Activated naive CD4-positive, alpha-beta T cell treated with anti-CD3 and anti-CD28 coated beads, Interleukin-2, amount 50 U/mL, for 24 hours (primary cell): Measurements from ENCODE around the gene SNX5.
"Not testable (repeated sequence)": the region's sequence is repeated elsewhere in the genome, so short reads cannot be mapped to it uniquely, and the experiment has no call there.

Experiments
- H3K27ac Mint-ChIP-seq: one replicate; pipeline ENCODE4 v1.8.0; 2021; ENCODE audit warnings: mild to moderate bottlenecking, mixed read lengths
- H3K27me3 Mint-ChIP-seq: one replicate; pipeline ENCODE4 v1.8.0; 2021; ENCODE audit warnings: mixed read lengths
- H3K36me3 Mint-ChIP-seq: one replicate; pipeline ENCODE4 v1.8.0; 2021; ENCODE audit warnings: mixed read lengths
- H3K4me1 Mint-ChIP-seq: one replicate; pipeline ENCODE4 v1.8.0; 2021; ENCODE audit warnings: mixed read lengths
- H3K4me3 Mint-ChIP-seq: one replicate; pipeline ENCODE4 v1.8.0; 2021; ENCODE audit warnings: mild to moderate bottlenecking, mixed read lengths
- H3K9me3 Mint-ChIP-seq: one replicate; pipeline ENCODE4 v1.8.0; 2021; ENCODE audit warnings: mixed read lengths

Gene SNX5

GRCh38 chr20:17969278-17969883 lies 787 bp upstream of the SNX5 start:
- Mint-ChIP-seq H3K4me1 (peaks cover 60% of the 10 kb centered on the region), H3K9me3 (no peaks in the 10 kb centered on the region), H3K27ac (peak overlapping the region; percentile 97), H3K27me3 (no peaks in the 10 kb centered on the region), H3K36me3 (peaks cover 27% of the 10 kb centered on the region), H3K4me3 (peak overlapping the region; percentile 93)

DNA sequence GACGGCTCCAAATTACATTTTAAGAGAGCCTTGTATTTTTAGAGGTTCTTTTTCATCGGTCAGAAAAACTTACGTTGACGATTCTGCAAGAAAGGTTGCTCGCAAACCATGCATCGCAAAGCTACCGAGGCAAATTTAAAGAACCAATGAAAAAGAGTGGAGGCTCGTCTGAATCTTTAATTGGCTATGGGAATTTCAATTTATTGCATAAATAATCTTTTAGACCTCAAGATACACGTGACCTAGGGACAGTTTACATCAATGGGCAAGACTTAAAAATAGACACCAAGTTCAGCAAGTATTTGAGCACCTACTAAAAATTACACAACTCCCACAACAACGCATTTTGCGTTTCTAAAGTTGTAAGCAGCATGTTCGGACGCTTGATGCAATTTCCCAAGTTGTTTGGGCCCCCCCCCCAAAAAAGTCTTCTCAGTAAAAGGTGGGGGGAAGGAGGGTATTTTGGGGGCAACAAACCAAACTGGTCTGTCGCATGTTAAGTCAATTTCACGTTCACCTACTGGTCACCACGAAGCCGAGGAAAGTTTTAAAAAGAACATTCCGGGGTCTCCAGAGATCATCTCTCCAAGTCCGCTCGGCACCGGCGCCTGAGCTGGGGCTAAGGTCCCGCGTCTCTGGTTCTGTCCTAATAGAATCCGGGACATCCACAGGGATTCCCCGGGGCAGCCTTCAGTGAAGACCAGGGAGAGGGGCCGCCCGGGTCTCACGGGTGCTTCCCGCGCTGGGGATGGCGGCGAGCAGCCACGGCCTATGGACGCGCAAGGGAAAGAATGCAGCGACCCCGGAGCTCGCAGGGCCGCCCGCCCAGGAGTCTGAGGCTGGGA lies 851 bp downstream of the SNX5 start:
- peaks cover 62% of the 10 kb centered on the region for H3K4me1 Mint-ChIP-seq

DNA sequence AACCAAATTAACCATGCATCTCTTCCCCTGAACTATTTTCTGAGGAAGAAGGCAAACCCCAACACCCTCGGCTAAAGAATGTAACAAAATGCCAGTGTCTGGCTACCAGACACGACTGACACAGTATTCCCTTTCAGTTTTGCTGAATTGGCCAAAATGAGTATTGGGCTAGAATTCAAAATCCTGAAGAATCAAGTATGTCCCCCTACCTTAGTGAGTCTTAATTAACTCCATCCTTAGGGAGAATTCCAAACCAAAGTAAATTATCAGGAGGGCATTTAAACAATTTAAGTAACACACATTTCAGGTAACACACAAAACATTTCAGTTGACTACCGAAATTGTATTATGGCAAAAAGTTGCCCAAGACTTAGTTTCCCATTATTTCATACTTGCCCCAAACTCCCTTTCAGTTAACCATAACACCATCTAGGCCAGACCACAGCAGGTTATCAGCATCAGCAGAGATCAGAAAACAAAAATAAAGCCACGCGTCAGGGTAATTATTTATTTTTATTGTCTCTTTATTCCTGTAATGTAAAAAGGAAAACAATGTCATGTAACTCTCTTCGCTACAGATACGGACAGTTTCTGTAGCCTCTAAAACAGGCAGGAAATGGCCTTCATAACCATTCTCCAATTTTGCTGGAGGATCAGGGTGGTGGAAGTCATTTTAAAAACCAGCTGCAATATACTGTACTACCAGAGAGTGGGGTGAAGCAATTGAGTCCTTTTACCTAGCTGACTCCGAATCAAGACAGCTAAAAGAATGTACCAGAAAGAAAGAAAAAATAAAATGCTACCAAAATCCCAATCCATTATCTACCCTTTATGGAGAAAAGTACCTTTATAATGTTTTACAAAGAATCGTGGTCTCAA lies 1.9 kb downstream of the SNX5 start:
- Mint-ChIP-seq H3K27ac (peak overlapping the region; percentile 94), H3K9me3 (no peaks in the 10 kb centered on the region), H3K4me1 (peaks cover 60% of the 10 kb centered on the region), H3K27me3 (no peaks in the 10 kb centered on the region), H3K4me3 (peak overlapping the region; percentile 93), H3K36me3 (peaks cover 33% of the 10 kb centered on the region)

More for the DNA sequence above, 851 bp downstream of the SNX5 start:
- Mint-ChIP-seq H3K4me3 (peak overlapping the region; percentile 93), H3K9me3 (no peaks in the 10 kb centered on the region), H3K27me3 (no peaks in the 10 kb centered on the region), H3K36me3 (peaks cover 34% of the 10 kb centered on the region), H3K27ac (peak overlapping the region; percentile 94)

GRCh38 chr20:17965042-17965697 lies 3.4 kb downstream of the SNX5 start:
- peak overlapping the region; percentile 89 for H3K27ac Mint-ChIP-seq
- H3K9me3 Mint-ChIP-seq = no peaks in the 10 kb centered on the region
- H3K4me1 Mint-ChIP-seq = peaks cover 58% of the 10 kb centered on the region
- peak overlapping the region; percentile 93 for H3K4me3 Mint-ChIP-seq
- H3K36me3 Mint-ChIP-seq = peaks cover 36% of the 10 kb centered on the region
- no peaks in the 10 kb centered on the region for H3K27me3 Mint-ChIP-seq

GRCh38 chr20:17964632-17965031 lies 4.0 kb downstream of the SNX5 start:
- peak overlapping the region; percentile 89 for H3K27ac Mint-ChIP-seq
- H3K36me3 Mint-ChIP-seq = peaks cover 36% of the 10 kb centered on the region

GRCh38 chr20:17964073-17964472 lies 4.5 kb downstream of the SNX5 start:
- Mint-ChIP-seq H3K4me1 (peaks cover 63% of the 10 kb centered on the region), H3K27ac (no peak overlapping the region), H3K9me3 (no peaks in the 10 kb centered on the region), H3K36me3 (peaks cover 39% of the 10 kb centered on the region), H3K27me3 (no peaks in the 10 kb centered on the region), H3K4me3 (peak overlapping the region; percentile 93)

More at GRCh38 chr20:17964632-17965031, 4.0 kb downstream of the SNX5 start:
- Mint-ChIP-seq H3K4me1 (peaks cover 58% of the 10 kb centered on the region), H3K4me3 (peak overlapping the region; percentile 93), H3K9me3 (no peaks in the 10 kb centered on the region), H3K27me3 (no peaks in the 10 kb centered on the region)

- peaks cover 70% of the 10 kb centered on the region for H3K4me1 Mint-ChIP-seq
- H3K9me3 Mint-ChIP-seq = no peaks in the 10 kb centered on the region
- H3K36me3 Mint-ChIP-seq = peaks cover 39% of the 10 kb centered on the region
- peak overlapping the region; percentile 73 for H3K4me3 Mint-ChIP-seq
- no peaks in the 10 kb centered on the region for H3K27me3 Mint-ChIP-seq
- peak overlapping the region; percentile 35 for H3K27ac Mint-ChIP-seq
Observed at GRCh38 chr20:17963114-17963897, 5.3 kb downstream of the SNX5 start.

DNA sequence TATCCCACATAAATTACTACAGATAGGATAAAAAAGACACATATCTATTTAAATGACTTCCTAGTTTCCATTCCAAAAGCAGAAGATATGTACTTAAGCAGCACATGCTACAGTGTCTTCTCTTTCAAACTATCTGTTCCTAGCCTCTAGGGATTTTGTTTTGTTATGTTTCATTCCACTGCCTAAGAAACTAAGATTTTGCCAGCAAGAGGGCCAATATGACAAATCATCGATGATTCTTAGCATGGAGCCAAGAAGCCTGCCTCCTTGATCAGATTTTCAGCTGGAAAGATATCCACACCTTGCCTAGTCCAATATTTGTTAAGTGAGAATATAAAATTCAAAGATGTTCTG lies 7.0 kb downstream of the SNX5 start:
- peak overlapping the region; percentile 45 for H3K4me3 Mint-ChIP-seq
- H3K27ac Mint-ChIP-seq = no peak overlapping the region
- no peaks in the 10 kb centered on the region for H3K9me3 Mint-ChIP-seq
- peaks cover 77% of the 10 kb centered on the region for H3K4me1 Mint-ChIP-seq
- H3K27me3 Mint-ChIP-seq = no peaks in the 10 kb centered on the region
- H3K36me3 Mint-ChIP-seq = peaks cover 27% of the 10 kb centered on the region

- Mint-ChIP-seq H3K4me1 (peaks cover 78% of the 10 kb centered on the region), H3K27ac (no peak overlapping the region), H3K4me3 (peak overlapping the region; percentile 45), H3K27me3 (no peaks in the 10 kb centered on the region), H3K36me3 (peaks cover 26% of the 10 kb centered on the region), H3K9me3 (no peaks in the 10 kb centered on the region)
Observed at GRCh38 chr20:17960927-17961586, 7.5 kb downstream of the SNX5 start.

- H3K27me3 Mint-ChIP-seq, H3K9me3 Mint-ChIP-seq, H3K27ac Mint-ChIP-seq: not testable (repeated sequence)
- peaks cover 24% of the 10 kb centered on the region for H3K36me3 Mint-ChIP-seq
- peaks cover 76% of the 10 kb centered on the region for H3K4me1 Mint-ChIP-seq
- H3K4me3 Mint-ChIP-seq = peak overlapping the region; percentile 23
Observed at GRCh38 chr20:17960400-17960885, 8.2 kb downstream of the SNX5 start.

GRCh38 chr20:17959257-17959627 lies 9.4 kb downstream of the SNX5 start:
- Mint-ChIP-seq H3K9me3 (no peaks in the 10 kb centered on the region), H3K4me3 (peak overlapping the region; percentile 51), H3K27ac (peak overlapping the region; percentile 66), H3K4me1 (peaks cover 66% of the 10 kb centered on the region), H3K36me3 (peaks cover 26% of the 10 kb centered on the region), H3K27me3 (no peaks in the 10 kb centered on the region)

- Mint-ChIP-seq H3K36me3 (peaks cover 23% of the 10 kb centered on the region), H3K27me3 (no peaks in the 10 kb centered on the region), H3K27ac (peak overlapping the region; percentile 83), H3K4me3 (peak overlapping the region; percentile 54), H3K9me3 (no peaks in the 10 kb centered on the region), H3K4me1 (peaks cover 59% of the 10 kb centered on the region)
Observed at GRCh38 chr20:17958373-17959256, 10.0 kb downstream of the SNX5 start.
